GM06990 (cell line): Measurements from ENCODE around the gene ASMTL.

Experiments used
- DNase-seq: peaks from one replicate; pipeline ENCODE4 v3.0.0-alpha.2; 2011; ENCODE audit not compliant: insufficient read length; ENCODE audit errors: extremely low read depth
- H3K27me3 ChIP-seq: replicated peaks from 2 replicates; pipeline ENCODE4 v1.6.0; 2011; ENCODE audit warnings: low read length; ENCODE audit not compliant: control insufficient read depth, insufficient read depth
- H3K36me3 ChIP-seq: 2 replicates; pipeline ENCODE4 v1.5.1; 2011; ENCODE audit warnings: low read length; ENCODE audit not compliant: control insufficient read depth, insufficient read depth
- H3K4me3 ChIP-seq: replicated peaks from 2 replicates; pipeline ENCODE4 v1.5.1; 2011; ENCODE audit warnings: low read depth, mild to moderate bottlenecking, control low read depth, low read length
- CTCF ChIP-seq: IDR thresholded peaks from 2 replicates; pipeline ENCODE4 v1.5.1; 2011; ENCODE audit warnings: low read length, control low read depth, mild to moderate bottlenecking, inconsistent platforms; ENCODE audit not compliant: insufficient read depth, poor library complexity, severe bottlenecking

Gene ASMTL

DNA sequence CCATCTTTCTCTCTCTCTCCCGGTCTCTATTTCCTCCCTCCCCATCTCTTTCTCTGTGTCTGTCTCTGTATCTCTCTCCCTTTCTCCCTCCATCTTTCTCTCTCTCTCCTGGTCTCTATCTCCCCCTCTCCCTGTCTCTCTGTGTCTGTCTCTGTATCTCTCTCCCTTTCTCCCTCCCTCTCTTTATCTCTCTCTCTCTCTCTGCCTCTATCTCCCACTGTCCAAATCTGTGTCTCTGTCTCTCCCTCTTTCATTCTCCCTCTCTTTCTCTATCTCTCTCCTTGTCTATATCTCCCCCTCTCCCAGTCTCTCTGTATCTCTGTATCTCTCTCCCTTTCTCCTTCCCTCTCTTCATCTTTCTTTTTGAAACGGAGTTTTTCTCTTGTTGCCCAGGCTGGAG lies 92.5 kb downstream of the ASMTL start:
- no peak overlapping the region for H3K4me3 ChIP-seq
- TF ChIP-seq CTCF = no peak
- no peaks in the 10 kb centered on the region for H3K27me3 ChIP-seq
- no peaks in the 10 kb centered on the region; the same call in 1 of the 2 replicates for H3K36me3 ChIP-seq
- no peak for DNase-seq

DNA sequence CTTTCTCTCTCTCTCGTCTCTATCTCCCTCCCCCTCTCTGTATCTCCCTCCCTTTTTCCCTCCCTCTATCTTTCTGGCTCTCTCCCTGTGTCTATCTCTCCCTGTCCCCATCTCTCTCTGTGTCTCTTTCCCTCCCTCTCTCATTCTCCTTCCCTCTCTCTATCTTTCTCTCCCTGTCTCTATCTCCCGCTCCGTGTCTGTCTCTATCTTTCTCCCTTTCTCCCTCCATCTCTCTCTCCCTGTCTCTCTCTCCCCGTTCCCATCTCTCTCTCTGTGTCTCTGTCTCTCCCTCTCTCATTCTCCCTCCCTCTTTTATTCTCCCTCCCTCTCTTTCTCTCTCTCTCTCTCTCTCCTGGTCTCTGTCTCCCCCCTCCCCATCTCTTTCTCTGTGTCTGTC lies 93.2 kb downstream of the ASMTL start:
- Histone ChIP-seq H3K36me3 (no peaks in the 10 kb centered on the region; the same call in 1 of the 2 replicates), H3K4me3 (no peak overlapping the region), H3K27me3 (no peaks in the 10 kb centered on the region)
- DNase-seq = no peak
- no peak for TF ChIP-seq CTCF

GRCh38 chrX:1358793-1359476 lies 93.8 kb downstream of the ASMTL start:
- TF ChIP-seq CTCF = no peak
- DNase-seq = no peak
- Histone ChIP-seq H3K27me3 (no peaks in the 10 kb centered on the region), H3K36me3 (no peaks in the 10 kb centered on the region; the same call in none of the 2 replicates), H3K4me3 (no peak overlapping the region)

GRCh38 chrX:1357993-1358392 lies 94.7 kb downstream of the ASMTL start:
- TF ChIP-seq CTCF = no peak
- no peak for DNase-seq
- no peaks in the 10 kb centered on the region; the same call in none of the 2 replicates for H3K36me3 ChIP-seq

GRCh38 chrX:1355131-1356046 lies 97.3 kb downstream of the ASMTL start:
- DNase-seq = no peak
- no peaks in the 10 kb centered on the region for H3K27me3 ChIP-seq
- no peak for TF ChIP-seq CTCF
- no peak overlapping the region for H3K4me3 ChIP-seq
- H3K36me3 ChIP-seq = peaks cover 5% of the 10 kb centered on the region

More at GRCh38 chrX:1357993-1358392, 94.7 kb downstream of the ASMTL start:
- no peaks in the 10 kb centered on the region for H3K27me3 ChIP-seq
- H3K4me3 ChIP-seq = no peak overlapping the region
